Heart left ventricle (tissue), 16 donors: ENCODE measurements around the gene SWI5. TPM values are rescaled to one million over a fixed set of nuclear protein-coding genes. Genes with fewer than 3 reads are reported as not detected.

Experiments used
- ATAC-seq, 4 donors: fragments of 200-7000 bp; cut with Tn5 transposase; one replicate each; pipeline ENCODE4 v1.9.1; 2020 to 2022; ENCODE audit warnings: moderate library complexity in 4 of 4, mild to moderate bottlenecking in 3 of 4, moderate number of reproducible peaks in 1 of 4
- DNase-seq, 5 donors: peaks; one replicate each; pipeline ENCODE4 v3.0.0-alpha.2; 2020
- H3K27ac ChIP-seq, 12 donors: fragments of 200-600 bp; sonication (generic) in 4 of 12; one replicate each; pipeline versions ENCODE4 v1.5.0 to v1.8.0; 2016 to 2022; ENCODE audit warnings: mild to moderate bottlenecking in 2 of 12
- H3K27me3 ChIP-seq, 9 donors: fragments of 200-600 bp; sonication (generic) in 2 of 9; one replicate each; pipeline versions ENCODE4 v1.5.1 to v1.8.0; 2016 to 2022; ENCODE audit warnings: mild to moderate bottlenecking in 3 of 9
- H3K36me3 ChIP-seq, 9 donors: fragments of 200-600 bp; sonication (generic) in 2 of 9; one replicate each; pipeline versions ENCODE4 v1.5.0 to v1.8.0; 2018 to 2022; ENCODE audit warnings: mild to moderate bottlenecking in 2 of 9
- H3K4me1 ChIP-seq, 12 donors: fragments of 200-600 bp; sonication (generic) in 4 of 12; one replicate each; pipeline versions ENCODE4 v1.5.0 to v1.8.0; 2016 to 2022; ENCODE audit warnings: mild to moderate bottlenecking in 3 of 12
- H3K4me3 ChIP-seq, 12 donors: fragments of 200-600 bp; sonication (generic) in 4 of 12; one replicate each; pipeline versions ENCODE4 v1.5.0 to v1.8.0; 2017 to 2022; ENCODE audit warnings: mild to moderate bottlenecking in 9 of 12, moderate library complexity in 4 of 12
- H3K9me3 ChIP-seq, 12 donors: fragments of 200-600 bp; sonication (generic) in 4 of 12; one replicate each; pipeline versions ENCODE4 v1.5.0 to v1.8.0; 2016 to 2022; ENCODE audit warnings: mild to moderate bottlenecking in 1 of 12
- CTCF ChIP-seq, 12 donors: fragments of 200-600 bp; sonication (generic) in 4 of 12; IDR thresholded peaks; one replicate each; pipeline versions ENCODE4 v1.5.0 to v1.8.0; 2018 to 2022; ENCODE audit warnings: antibody characterized with exemption in 12 of 12, mild to moderate bottlenecking in 5 of 12
- POLR2A ChIP-seq, 2 donors: fragments of 450-650 bp; IDR thresholded peaks; one replicate each; pipeline ENCODE4 v1.6.1; 2017; ENCODE audit warnings: antibody characterized with exemption in 2 of 2, mild to moderate bottlenecking in 2 of 2, moderate library complexity in 2 of 2
- WGBS, 4 donors: extraction: QIAGEN DNeasy Blood & Tissue Kit in 2 of 4; methylation state at CpG; one replicate each; pipeline versions ENCODE4 v1.1.5 to v1.1.7; 2013 to 2018; 5-methylcytosine and 5-hydroxymethylcytosine counted together
- intact Hi-C, 10 donors: fragments of 100-400 bp; cut with DNase I; formaldehyde crosslinking; loops; one replicate each; pipeline versions ENCODE4 v1.11.1 to v1.14.2; 2022
- polyA plus RNA-seq, 2 donors: library from polyadenylated mRNA; stranded (reverse); fragments of 200-250 nt; gene quantifications; one replicate each; pipeline ENCODE4 v1.2.3, GENCODE V29; 2013
- total RNA-seq, 9 donors: library from RNA; depleted of rRNA in 2 of 9; stranded (reverse); fragments of >200 nt in 2 of 9; fragmentation: NEBNext Ultra II Directional in 3 of 9; extraction: Animal tissue kit (Norgen Biotek cat#: 25700) in 3 of 9; gene quantifications; one replicate each; pipeline versions ENCODE4 v1.1.0 to v1.2.4, GENCODE V29; 2016 to 2023
- donor health status: ischemic (EF 13 %, LVEDD 7.1; RV severe dilation, severe dysfunction).
- donor health status: healthy with polysubstance abuse.
- donor health status: DM: no; HTN: yes; CAD: no.
- donor health status: DM: no; HTN: no; CAD: no.
- donor health status: ischemic (EF 25% LVEDD 6.9; RV normal size, moderate dysfunction).
- donor health status: ischemic (EF 25% LVEDD 5.7; RV mildly dilated, moderate dysfunction).
- donor health status: healthy.
- donor health status: DM: yes; HTN: yes; CAD: no.
- donor health status: ischemic (EF 35%, LVEDD 5.7; RV mildly dilated, moderate dysfunction).
- donor health status: nonischemic (EF 11% LVEDD 7.7; RV severe dilation, severe dysfunction).
- donor health status: DM: yes; HTN: yes; CAD: no.
- donor health status: PGD.
- donor health status: ischemic (EF 29% LVEDD 5.4; RV normal size, mild dysfunction).
- donor health status: nonischemic (EF 23%, LVEDD 6.1; RV moderate dilation, normal function).

Gene SWI5
- total and polyA plus RNA-seq, 11 donors = 10.8 to 30.6 (median 18.8) TPM

DNA sequence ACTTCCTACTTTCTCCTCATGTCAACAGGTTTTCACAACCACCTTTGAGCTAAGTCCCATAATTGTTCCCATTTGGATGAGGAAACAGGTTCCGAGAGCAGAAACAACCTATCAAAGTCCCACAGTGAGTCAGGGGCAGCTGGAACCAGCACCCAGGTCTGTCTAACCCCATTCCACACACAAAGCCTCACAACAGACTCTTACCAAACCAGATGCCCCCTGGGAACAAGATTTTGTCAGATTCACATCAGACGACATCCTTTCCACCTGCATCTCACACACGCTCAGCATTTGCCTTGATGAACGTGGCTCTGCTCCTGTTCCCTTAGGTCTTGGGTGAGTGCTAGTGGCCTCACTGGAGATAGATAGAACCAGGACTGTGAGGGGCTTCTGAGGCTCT is 17.0 kb downstream of the SWI5 start:
- DNase-seq = no peak
- no peak overlapping the region for H3K4me3 ChIP-seq
- no peak for TF ChIP-seq CTCF (IDR thresholded peaks at IDR 0.05)
- no peak for TF ChIP-seq POLR2A (IDR thresholded peaks at IDR 0.05)
- peaks cover 0 to 6% (median 0%) of the 10 kb centered on the region in 12 donors for H3K4me1 ChIP-seq
- peaks cover 0 to 24% (median 11%) of the 10 kb centered on the region in 9 donors for H3K36me3 ChIP-seq
- no peak for ATAC-seq
- H3K9me3 ChIP-seq = no peaks in the 10 kb centered on the region
- intact Hi-C loops = loop anchor here in 2 of 10 donors (10.0 kb wide), 2 partner anchors 52 to 342 kb away; partner anchors contain the start of gene SLC27A4 (in 1 of the 2)
- no peak overlapping the region for H3K27ac ChIP-seq
- H3K27me3 ChIP-seq = no peaks in the 10 kb centered on the region
- WGBS, 4 donors = 86 to 92% (median 88%) methylated on average over 4 of the region's 4 CpGs

DNA sequence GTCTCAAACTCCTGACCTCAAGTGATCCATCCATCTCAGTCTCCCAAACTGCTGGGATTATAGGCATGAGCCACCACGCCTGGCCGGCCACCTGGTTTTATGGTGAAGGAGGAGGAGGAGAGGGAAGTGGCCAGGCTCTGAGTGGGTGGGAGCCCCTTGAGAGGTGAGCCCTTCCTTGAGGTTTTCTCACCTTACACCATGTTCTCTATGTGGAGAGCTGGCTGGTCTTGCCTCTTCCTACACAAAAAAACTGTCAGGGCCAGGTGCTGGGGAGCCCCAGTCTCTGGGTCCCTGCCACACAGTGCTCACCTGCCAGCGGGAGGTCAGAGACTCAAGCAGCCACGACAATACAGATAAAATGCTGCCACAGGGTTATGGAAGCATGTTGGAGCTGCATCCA is 18.1 kb downstream of the SWI5 start:
- Histone ChIP-seq H3K4me1 (peaks cover 0 to 6% (median 0%) of the 10 kb centered on the region in 12 donors), H3K36me3 (peaks cover 0 to 15% (median under 1%) of the 10 kb centered on the region in 9 donors), H3K9me3 (no peaks in the 10 kb centered on the region), H3K27ac (no peak overlapping the region), H3K27me3 (no peaks in the 10 kb centered on the region), H3K4me3 (no peak overlapping the region)
- TF ChIP-seq POLR2A (IDR thresholded peaks at IDR 0.05) (no peak), CTCF (IDR thresholded peaks at IDR 0.05) (no peak)
- intact Hi-C loops = loop anchor here in 3 of 10 donors (2.0 to 10.0 kb wide), 3 partner anchors 47 to 341 kb away; partner anchors contain the start of gene SLC27A4 (in 2 of the 3)
- DNase-seq = no peak
- no peak for ATAC-seq
- WGBS, 4 donors = 88 to 98% (median 92%) methylated on average over 4 of the region's 4 CpGs

- no peak overlapping the region for H3K4me3 ChIP-seq
- no peak overlapping the region for H3K27ac ChIP-seq
- peaks cover 0 to 6% (median 0%) of the 10 kb centered on the region in 12 donors for H3K4me1 ChIP-seq
- no peaks in the 10 kb centered on the region for H3K9me3 ChIP-seq
- 89 to 92% (median 90%) methylated on average over 16 of the region's 16 CpGs for WGBS, 4 donors
- no peaks in the 10 kb centered on the region for H3K27me3 ChIP-seq
- TF ChIP-seq CTCF (IDR thresholded peaks at IDR 0.05) (no peak), POLR2A (IDR thresholded peaks at IDR 0.05) (no peak)
- intact Hi-C loops = loop anchor here in 6 of 10 donors (2.0 to 10.0 kb wide), 7 partner anchors 44 to 338 kb away; partner anchors contain the start of gene SLC27A4 (in 4 of the 6)
- ATAC-seq = no peak
- H3K36me3 ChIP-seq = peaks cover 0 to 6% (median 0%) of the 10 kb centered on the region in 9 donors
- no peak for DNase-seq
Observed at GRCh38 chr9:128296340-128297220, 20.5 kb downstream of the SWI5 start.

DNA sequence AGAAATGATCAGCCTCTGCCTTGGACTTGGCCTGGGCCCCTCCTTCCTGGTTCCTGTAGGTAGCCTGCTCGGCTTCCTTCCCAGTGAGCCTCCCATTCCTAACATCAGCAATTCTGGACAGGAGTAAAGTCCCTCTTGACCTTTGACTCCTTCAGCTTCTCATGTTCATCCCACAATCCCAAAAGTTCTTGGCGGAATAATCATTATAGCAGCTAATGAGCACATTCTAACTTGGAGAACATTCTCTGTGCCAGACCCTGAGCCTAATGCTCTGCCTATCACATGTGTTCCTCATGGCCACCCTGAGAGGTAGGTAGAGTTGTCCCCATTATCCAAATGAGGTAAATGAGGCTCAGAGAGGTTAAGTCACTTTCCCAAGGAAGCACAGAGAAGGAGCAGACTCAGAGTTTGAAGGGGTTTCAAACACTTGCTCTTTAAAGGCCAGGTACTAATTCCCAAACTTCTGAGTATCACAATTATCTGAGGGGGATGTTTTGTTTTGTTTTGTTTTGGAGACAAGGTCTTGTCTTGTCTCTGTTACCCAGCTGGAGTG is 21.2 kb downstream of the SWI5 start:
- Histone ChIP-seq H3K9me3 (no peaks in the 10 kb centered on the region), H3K4me1 (peaks cover 0 to 6% (median 0%) of the 10 kb centered on the region in 12 donors), H3K27ac (no peak overlapping the region), H3K4me3 (no peak overlapping the region), H3K27me3 (no peaks in the 10 kb centered on the region), H3K36me3 (peaks cover 0 to 6% (median 0%) of the 10 kb centered on the region in 9 donors)
- no peak for DNase-seq
- intact Hi-C loops = loop anchor here in 6 of 10 donors (2.0 to 10.0 kb wide), 7 partner anchors 44 to 338 kb away; partner anchors contain the start of gene SLC27A4 (in 4 of the 6)
- TF ChIP-seq CTCF (IDR thresholded peaks at IDR 0.05) (no peak), POLR2A (IDR thresholded peaks at IDR 0.05) (no peak)
- WGBS, 4 donors = 88 to 98% (median 94%) methylated on average over 1 to 2 of the region's 2 CpGs
- no peak for ATAC-seq
